GM19452 (cell line): ENCODE data around the gene TNC.

ENCODE experiments used
- ATAC-seq: cut with Tn5 transposase; IDR thresholded peaks from one replicate; pipeline ENCODE4 v1.9.1; 2021; ENCODE audit not compliant: unreplicated experiment

Gene TNC

DNA sequence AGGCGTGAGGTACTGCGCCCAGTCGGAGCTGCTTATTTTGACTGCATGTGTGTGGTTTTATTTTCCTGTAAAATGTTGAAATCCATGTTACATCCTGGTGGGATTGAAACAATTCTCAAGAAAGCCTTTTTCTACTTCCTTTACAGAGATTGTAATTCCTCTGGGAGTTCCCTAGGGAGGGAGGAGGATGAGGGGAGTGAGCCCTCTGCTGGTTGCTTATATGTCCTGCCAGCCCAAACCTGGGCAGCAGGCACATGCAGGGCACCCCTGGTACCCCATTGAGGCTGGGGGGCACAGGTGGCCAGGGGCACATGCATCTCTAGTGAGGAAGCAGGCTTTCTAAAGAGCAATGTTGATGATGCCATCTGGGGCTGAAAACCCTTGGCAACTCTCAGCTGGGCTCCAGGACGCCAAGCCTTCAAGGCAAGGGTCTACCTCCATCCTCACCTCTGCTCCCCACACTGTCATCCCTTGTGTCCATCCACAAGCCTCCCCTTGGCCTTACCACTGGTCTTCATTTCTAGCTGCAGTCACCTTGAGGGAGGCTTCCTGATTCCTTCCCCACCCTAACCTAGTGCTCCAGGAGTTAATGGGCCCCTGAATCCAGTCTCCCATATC, 102.8 kb downstream of the TNC start:
- ATAC-seq, result no peak

GRCh38 chr9:115014438-115014837, 103.5 kb downstream of the TNC start:
- no peak for ATAC-seq

GRCh38 chr9:115013998-115014397, 104.0 kb downstream of the TNC start:
- no peak for ATAC-seq

GRCh38 chr9:115012486-115012885, 105.5 kb downstream of the TNC start:
- no peak for ATAC-seq

- no peak for ATAC-seq
These were observed 107.1 kb downstream of the TNC start for GRCh38 chr9:115010874-115011273.

DNA sequence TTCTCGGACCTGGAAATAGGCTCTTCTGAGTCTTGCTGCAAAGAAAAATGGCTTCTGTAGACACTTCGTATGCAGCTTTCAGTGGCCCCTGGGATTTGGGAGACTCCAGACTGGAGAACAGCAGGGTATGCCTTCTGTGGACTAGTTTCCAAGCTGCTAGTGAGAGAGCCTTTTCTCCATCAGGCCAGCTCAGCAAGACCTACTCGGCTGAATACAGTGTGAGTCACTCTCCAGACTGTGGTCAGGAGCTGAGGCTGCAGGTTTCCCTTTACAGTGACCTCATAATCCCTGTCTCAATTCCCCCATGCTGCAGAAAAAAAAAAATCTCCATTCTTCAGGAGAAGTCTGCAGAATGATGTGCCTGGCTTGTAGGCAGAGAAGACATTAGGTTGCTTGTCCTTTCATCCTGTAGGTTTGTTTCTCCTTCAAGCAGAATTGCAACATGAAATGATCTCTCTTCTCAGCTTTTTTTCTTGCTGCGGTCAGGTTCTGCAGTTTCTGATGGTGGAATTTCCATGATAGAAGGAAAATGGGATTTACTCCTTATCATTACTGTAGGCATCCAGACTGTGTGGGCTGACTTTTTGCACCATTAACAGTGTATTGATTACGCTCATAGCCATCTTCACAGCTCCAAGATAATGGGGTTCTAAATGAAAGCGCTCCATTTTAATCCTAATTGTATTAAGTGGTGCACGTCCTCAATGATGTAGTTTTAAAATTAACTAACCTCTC, 109.3 kb downstream of the TNC start:
- ATAC-seq, result no peak

- no peak for ATAC-seq
These were observed 111.3 kb downstream of the TNC start for GRCh38 chr9:115006660-115007059.

DNA sequence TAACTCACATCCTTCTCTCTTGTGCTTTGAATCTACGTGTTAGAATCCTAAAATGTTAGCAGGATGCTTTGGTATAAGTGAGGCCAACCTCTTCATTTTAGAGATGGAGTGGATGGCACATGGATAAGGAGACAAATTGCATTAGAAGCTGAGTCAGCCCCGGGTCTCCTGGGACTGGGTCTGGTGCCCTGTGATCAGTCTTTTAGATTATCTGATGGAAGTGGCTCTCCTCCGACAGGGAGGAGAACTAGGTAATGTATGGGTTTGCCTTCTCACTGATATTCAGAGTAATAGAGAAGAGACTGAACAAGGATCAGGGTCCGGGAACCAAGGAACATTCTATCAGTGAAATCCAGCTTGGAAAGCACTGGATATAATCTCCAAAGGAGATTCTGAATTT, 112.6 kb downstream of the TNC start:
- ATAC-seq, result no peak

DNA sequence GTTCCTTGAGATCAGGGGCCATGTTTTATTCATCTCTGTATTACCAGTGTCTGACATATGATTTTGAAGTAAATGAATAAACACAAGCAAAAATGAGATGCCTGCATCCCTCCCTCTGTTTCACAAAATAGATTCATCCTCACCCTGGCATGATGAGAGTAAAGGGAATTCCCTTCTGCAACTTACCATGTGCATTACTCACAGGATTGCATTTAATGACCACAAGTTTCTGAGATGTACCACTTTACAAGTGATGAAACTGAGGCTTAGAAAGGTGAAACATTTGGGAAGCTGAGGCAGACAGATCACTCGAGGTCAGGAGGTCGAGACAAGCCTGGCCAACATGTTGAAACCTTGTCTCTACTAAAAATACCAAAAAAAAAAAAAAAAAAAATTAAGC, 113.4 kb downstream of the TNC start:
- no peak for ATAC-seq

GRCh38 chr9:115002371-115003120, 115.4 kb downstream of the TNC start:
- ATAC-seq, result no peak

- ATAC-seq, result no peak
These were observed 117.7 kb downstream of the TNC start for GRCh38 chr9:115000217-115000639.

DNA sequence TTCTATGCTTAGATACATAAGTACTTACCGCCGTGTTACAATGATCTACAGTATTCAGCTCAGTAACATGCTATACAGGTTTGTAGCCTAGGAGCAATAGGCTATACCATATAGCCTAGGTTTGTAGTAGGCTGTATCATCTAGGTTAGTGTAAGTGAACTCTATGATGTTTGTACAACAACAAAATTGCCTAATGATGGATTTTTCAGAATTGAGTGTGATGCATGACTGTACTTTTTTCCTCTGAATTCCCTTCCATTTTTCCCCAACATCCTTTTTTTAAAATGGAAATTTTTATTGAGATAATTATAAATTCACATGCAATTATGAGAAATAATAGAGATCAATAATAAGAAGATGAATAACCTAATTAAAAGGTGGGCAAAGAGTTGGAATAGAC, 119.6 kb downstream of the TNC start:
- ATAC-seq, result no peak

GRCh38 chr9:114995681-114996221, 122.2 kb downstream of the TNC start:
- no peak for ATAC-seq

- ATAC-seq, result no peak
These were observed 123.2 kb downstream of the TNC start for GRCh38 chr9:114994768-114995167.

- ATAC-seq, result no peak
These were observed 126.1 kb downstream of the TNC start for GRCh38 chr9:114991861-114992260.

DNA sequence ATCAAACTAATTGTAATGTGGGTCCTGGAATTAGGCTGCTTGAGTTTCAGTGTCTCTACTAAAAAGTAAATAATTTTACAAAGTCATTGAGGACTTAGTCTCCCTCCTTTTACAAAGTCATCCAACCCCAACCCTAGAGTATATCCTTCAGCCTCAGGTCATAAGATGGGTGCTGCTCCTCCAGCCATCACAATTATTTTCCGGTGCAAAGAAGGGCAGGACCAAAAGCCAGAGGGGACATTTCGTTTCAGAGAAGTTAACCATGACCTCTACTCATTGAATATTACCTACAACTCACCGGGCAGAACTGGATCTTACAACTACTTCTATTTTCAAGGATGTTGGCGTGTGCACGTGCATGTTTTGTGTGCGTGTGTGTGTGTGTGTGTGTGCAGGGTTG, 127.1 kb downstream of the TNC start:
- ATAC-seq, result no peak

DNA sequence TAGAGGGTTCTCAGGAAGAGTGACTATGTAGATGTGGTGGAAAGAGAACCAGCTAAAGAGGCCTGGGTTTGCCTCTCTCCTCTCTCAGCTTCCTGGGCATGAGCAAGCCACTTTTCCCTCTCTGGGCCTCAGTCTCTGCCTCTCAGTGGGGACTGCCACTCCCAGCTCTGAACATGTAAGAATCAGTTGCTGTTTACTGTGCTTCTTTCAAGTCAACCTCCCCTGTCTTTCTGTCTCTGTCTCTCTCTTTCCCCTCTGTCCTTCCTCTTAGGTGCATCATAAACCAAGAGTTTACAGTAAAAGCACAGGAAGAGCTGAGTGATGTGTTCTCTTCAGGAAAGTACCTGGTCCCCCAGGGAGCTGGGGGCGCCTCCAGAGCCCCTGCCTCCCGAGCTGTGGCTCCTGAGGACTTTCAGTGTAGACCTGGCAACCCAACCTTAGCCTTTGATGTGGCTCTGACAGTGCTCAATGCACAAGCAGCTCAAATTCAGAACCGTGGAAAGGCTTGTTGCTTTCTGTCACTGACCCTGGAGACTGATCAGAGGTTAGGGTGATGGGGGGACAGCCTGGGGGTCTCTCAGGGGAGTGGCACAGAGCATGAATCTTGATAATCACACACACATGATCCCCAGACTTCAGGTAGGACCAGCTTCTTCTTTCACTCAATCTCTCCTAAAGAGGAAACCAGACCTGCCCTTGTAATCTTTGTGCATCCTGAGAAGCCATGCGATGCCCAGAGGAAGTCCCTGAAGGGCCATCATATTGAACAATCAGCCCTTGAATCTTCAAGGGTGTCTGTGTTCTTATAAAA, 128.2 kb downstream of the TNC start:
- peak; percentile 52 for ATAC-seq

GRCh38 chr9:114988962-114989599, 128.9 kb downstream of the TNC start:
- ATAC-seq, result peak; percentile 57

DNA sequence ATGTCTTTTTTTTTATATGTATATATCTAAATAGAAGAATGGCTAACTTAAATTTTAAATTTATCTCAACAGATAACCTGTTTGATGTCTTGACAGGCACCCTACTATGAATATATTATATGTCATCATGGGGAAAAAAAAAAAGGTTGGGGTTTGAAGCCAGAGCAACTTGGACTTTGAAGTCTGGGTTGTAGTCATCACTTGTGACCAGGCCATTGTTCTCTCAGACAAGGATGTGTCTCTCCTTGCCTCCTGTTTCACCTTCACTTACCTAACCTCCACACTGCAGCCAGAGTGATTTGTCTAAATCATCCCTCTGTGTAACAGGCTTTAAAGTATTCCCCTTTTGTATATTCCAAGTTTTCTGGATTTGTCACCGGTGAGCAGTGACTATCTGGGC, 130.8 kb downstream of the TNC start:
- ATAC-seq, result no peak

DNA sequence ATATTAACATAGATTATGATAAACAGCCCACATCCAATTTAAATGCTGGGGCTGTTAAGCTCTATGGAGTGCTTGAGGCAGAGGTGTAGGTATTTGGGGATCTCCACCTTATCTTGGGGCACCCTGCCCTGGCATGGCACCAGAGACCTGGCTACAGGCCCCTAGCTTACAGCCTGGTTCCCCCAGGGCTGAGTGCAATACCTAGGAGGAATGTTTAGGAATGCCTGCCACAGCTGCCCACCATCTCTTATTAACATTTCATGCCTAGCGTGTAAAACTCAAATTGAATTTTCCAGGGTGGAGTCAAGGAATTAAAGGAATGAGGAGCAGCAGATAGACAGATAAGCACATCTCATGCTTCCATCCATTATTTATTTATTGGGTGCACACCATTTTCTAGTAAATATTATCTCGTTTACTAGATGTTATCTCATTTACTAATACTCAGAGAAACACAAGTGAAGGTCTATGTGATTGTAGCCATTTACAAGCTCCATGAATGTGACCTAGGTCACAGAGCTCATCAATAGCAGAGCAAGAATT, 131.9 kb downstream of the TNC start:
- no peak for ATAC-seq
